HepG2 (cell line): ENCODE measurements around the gene VNN1. TPM values are rescaled to one million over a fixed set of nuclear protein-coding genes. Genes with fewer than 3 reads are reported as not detected.

ENCODE experiments used
- ATAC-seq: fragments of 200-7000 bp; cut with Tn5 transposase; 3 replicates; pipeline ENCODE4 v1.9.1; 2020; ENCODE audit warnings: mild to moderate bottlenecking, moderate library complexity
- BruUV-seq: library from RNA; stranded (reverse); fragments of 400-500 nt; replicated peaks from 2 replicates; lab custom pipeline; 2021; lab: Mats Ljungman, UMichigan
- CTCF ChIA-PET: fragments of 300-600 bp; formaldehyde crosslinking; extraction: SDS; loops from one replicate; lab custom pipeline; 2021; ENCODE audit warnings: low total read pairs, inconsistent platforms, low intra/inter-chr PET ratio; lab: Yijun Ruan, JAX
- POLR2A ChIA-PET: fragments of 350-600 bp; sonication (Branson Sonifier 250); formaldehyde crosslinking; loops from one replicate; lab custom pipeline; 2020; ENCODE audit warnings: antibody characterized with exemption, inconsistent platforms; lab: Yijun Ruan, JAX
- DNase-seq: peaks from one replicate; pipeline ENCODE4 v3.0.0-alpha.2; 2015; ENCODE audit warnings: low spot score
- FAIRE-seq: peaks from 3 replicates; lab custom pipeline; 2011; peaks lifted over from hg19 to GRCh38; lab: Jason Lieb, UNC
- H2AFZ ChIP-seq: one replicate; pipeline ENCODE4 v1.6.1; 2011; ENCODE audit warnings: low read length, inconsistent platforms
- H3K27ac ChIP-seq: fragments of 300-600 bp; 3 replicates; pipeline ENCODE4 v1.8.0; 2011; ENCODE audit warnings: mixed run types, mild to moderate bottlenecking, mixed read lengths, low read length, inconsistent platforms; ENCODE audit not compliant: insufficient read depth; ENCODE audit errors: extremely low read length
- H3K27me3 ChIP-seq, 2 experiments: fragments of 200-600 bp in 1 of 2; 2 replicates in 1 of 2; 3 replicates in 1 of 2; pipeline versions ENCODE4 v1.6.0 to v1.8.0; 2011; ENCODE audit warnings: low read length in 2 of 2, mild to moderate bottlenecking in 2 of 2, moderate library complexity in 2 of 2, inconsistent platforms in 1 of 2; ENCODE audit not compliant: insufficient read depth in 2 of 2, control insufficient read depth in 1 of 2
- H3K36me3 ChIP-seq, 2 experiments: fragments of 200-600 bp in 1 of 2; replicated peaks in 1 of 2; 2 replicates in 1 of 2; 3 replicates in 1 of 2; pipeline versions ENCODE4 v1.5.1 to v1.8.0; 2011; ENCODE audit warnings: low read length in 2 of 2, inconsistent platforms in 1 of 2; ENCODE audit not compliant: insufficient read depth in 2 of 2, control insufficient read depth in 1 of 2
- H3K4me1 ChIP-seq: 2 replicates; pipeline ENCODE4 v1.5.1; 2012; ENCODE audit warnings: low read length, inconsistent platforms; ENCODE audit not compliant: insufficient read depth
- H3K4me2 ChIP-seq: 2 replicates; pipeline ENCODE4 v1.6.0; 2011; ENCODE audit warnings: low read depth, low read length, inconsistent platforms
- H3K4me3 ChIP-seq, 3 experiments: fragments of 200-600 bp in 1 of 3; sonication (generic), shearing (Covaris generic) in 1 of 3; replicated peaks in 1 of 3; 2 replicates each; pipeline ENCODE4 v1.5.1; 2011 to 2016; ENCODE audit warnings: low read length in 3 of 3, inconsistent platforms in 2 of 3, low read depth in 2 of 3, mild to moderate bottlenecking in 2 of 3, control low read depth in 1 of 3, mixed read lengths in 1 of 3; ENCODE audit not compliant: insufficient read depth in 1 of 3
- H3K79me2 ChIP-seq: one replicate; pipeline ENCODE4 v1.6.1; 2011; ENCODE audit warnings: low read length, inconsistent platforms; ENCODE audit not compliant: insufficient read depth
- H3K9ac ChIP-seq: 2 replicates; pipeline ENCODE4 v1.6.0; 2011; ENCODE audit warnings: mild to moderate bottlenecking, low read depth, low read length, inconsistent platforms; ENCODE audit not compliant: insufficient read depth
- H3K9me3 ChIP-seq: 2 replicates; pipeline ENCODE4 v1.5.1; 2012; ENCODE audit warnings: mild to moderate bottlenecking, low read length
- H4K20me1 ChIP-seq: 2 replicates; pipeline ENCODE4 v1.6.0; 2011; ENCODE audit warnings: inconsistent platforms, mild to moderate bottlenecking, low read length, moderate library complexity; ENCODE audit not compliant: insufficient read depth
- CBX5 ChIP-seq: sonication (generic); formaldehyde crosslinking; IDR thresholded peaks from 2 replicates; pipeline ENCODE4 v1.4.0; 2020; ENCODE audit warnings: missing genetic modification reagents, borderline replicate concordance
- GABPA ChIP-seq, 2 experiments: IDR thresholded peaks; 2 replicates each; pipeline ENCODE4 v1.6.1; 2011 to 2016; ENCODE audit warnings: low read depth in 2 of 2, low read length in 1 of 2, missing biosample characterization in 1 of 2, missing genetic modification characterization in 1 of 2
- MEF2D ChIP-seq: sonication (generic); formaldehyde crosslinking; IDR thresholded peaks from 2 replicates; pipeline ENCODE4 v1.5.1; 2020; ENCODE audit warnings: mild to moderate bottlenecking, missing genetic modification reagents
- RAD21 ChIP-seq: fragments of 450-650 bp; formaldehyde crosslinking; IDR thresholded peaks from 2 replicates; pipeline ENCODE4 v1.5.0; 2020; ENCODE audit warnings: mild to moderate bottlenecking
- SNAI1 ChIP-seq: sonication (generic); formaldehyde crosslinking; IDR thresholded peaks from 2 replicates; pipeline ENCODE4 v1.5.0; 2020; ENCODE audit warnings: mild to moderate bottlenecking, missing genetic modification reagents, borderline replicate concordance
- ZMAT5 ChIP-seq: sonication (generic); formaldehyde crosslinking; IDR thresholded peaks from 2 replicates; pipeline ENCODE4 v1.5.0; 2020; ENCODE audit warnings: mild to moderate bottlenecking, low read depth, missing genetic modification reagents, borderline replicate concordance
- ZNF614 ChIP-seq: IDR thresholded peaks from 2 replicates; pipeline ENCODE4 v1.6.1; 2018; ENCODE audit warnings: missing biosample characterization, missing genetic modification reagents, inconsistent platforms, borderline replicate concordance
- ZNF784 ChIP-seq: sonication (generic); formaldehyde crosslinking; IDR thresholded peaks from 2 replicates; pipeline ENCODE4 v1.5.1; 2020; ENCODE audit warnings: missing genetic modification reagents, mild to moderate bottlenecking, borderline replicate concordance
- ZNF790 ChIP-seq: sonication (generic); formaldehyde crosslinking; IDR thresholded peaks from 2 replicates; pipeline ENCODE4 v1.8.0; 2022; ENCODE audit warnings: missing genetic modification reagents, mild to moderate bottlenecking, borderline replicate concordance
- WGBS: methylation state at CpG from one replicate; pipeline ENCODE4 v1.1.6; 2017; ENCODE audit warnings: low lambda C conversion rate; 5-methylcytosine and 5-hydroxymethylcytosine counted together
- in situ Hi-C: cut with HindIII; loops from 2 replicates; pipeline ENCODE4 v1.10.0; 2017; ENCODE audit warnings: low pct_unique_long_range_greater_than_20kb; ENCODE audit not compliant: extremely low pct_ligation_motif_present
- intact Hi-C: fragments of 100-400 bp; cut with micrococcal nuclease; formaldehyde crosslinking; loops from one replicate; pipeline ENCODE4 v1.10.0; 2022; ENCODE audit not compliant: unreplicated experiment
- polyA plus RNA-seq, 8 experiments: library from polyadenylated mRNA; depleted of rRNA in 3 of 8; stranded (reverse) in 7 of 8; unstranded in 1 of 8; fragments of >200 nt; fragmentation: Illumina TruSeq in 4 of 8; extraction: Trizol in 4 of 8; gene quantifications; 2 replicates each; pipeline versions ENCODE4 v1.2.1 to v1.2.3, GENCODE V29; 2011 to 2016; ENCODE audit warnings: low read depth in 4 of 8, missing spikeins in 1 of 8, mixed read lengths in 1 of 8; ENCODE audit not compliant: insufficient read depth in 1 of 8
- total RNA-seq, 5 experiments: library from RNA; depleted of rRNA; stranded (reverse); fragments of >200 nt; fragmentation: Illumina TruSeq; extraction: Trizol; gene quantifications; 2 replicates each; pipeline ENCODE4 v1.2.3, GENCODE V29; 2016; ENCODE audit warnings: low read depth in 1 of 5

Gene VNN1
- total and polyA plus RNA-seq, 2 of the 13 experiments (the other 11 are each of a cell fraction or from before 2014, with no cell fraction given): 0.62 to 4.0 TPM

GRCh38 chr6:132634796-132635195 is 79.1 kb downstream of the VNN1 start:
- no peak for DNase-seq
- ChIA-PET POLR2A (interaction anchor here (1.1 kb wide), 1 partner anchor 180 kb away, joined by 4 read pairs; the partner anchor contains the start of gene RPS12), CTCF (no interaction called here)
- BruUV-seq: no TSS peak
- Histone ChIP-seq H3K4me3 (no peak overlapping the region), H3K9me3 (no peaks in the 10 kb centered on the region; the same call in 1 of the 2 replicates), H3K9ac (no peak overlapping the region), H3K4me2 (peak overlapping the region; percentile 76), H4K20me1 (no peaks in the 10 kb centered on the region), H3K27me3 (no peaks in the 10 kb centered on the region), H3K27ac (no peak overlapping the region), H3K79me2 (no peaks in the 10 kb centered on the region), H3K36me3 (no peaks in the 10 kb centered on the region), H3K4me1 (peaks cover 20% of the 10 kb centered on the region), H2AFZ (no peak overlapping the region)
- no peak for FAIRE-seq
- intact Hi-C loops: no loop called here
- TF ChIP-seq MEF2D (CRISPR knock-in tag) (no peak), SNAI1 (CRISPR knock-in tag) (no peak), ZNF790 (CRISPR knock-in tag) (0 out of 2 replicates have a peak, but pooled peaks have one; percentile 33), GABPA (IDR thresholded peaks at IDR 0.05; ENCODE audit: low read depth, low read length) (no peak), GABPA (CRISPR knock-in tag; IDR thresholded peaks at IDR 0.05; ENCODE audit: low read depth) (no peak)
- WGBS: 70% methylated on average over 3 of the region's 4 CpGs
- ATAC-seq: peak; percentile 57
- in situ Hi-C loops: no loop called here

GRCh38 chr6:132633362-132633761 is 80.5 kb downstream of the VNN1 start:
- Histone ChIP-seq H2AFZ (no peak overlapping the region), H3K4me1 (peaks cover 20% of the 10 kb centered on the region), H3K27me3 (no peaks in the 10 kb centered on the region), H3K9ac (no peak overlapping the region), H4K20me1 (no peaks in the 10 kb centered on the region), H3K36me3 (no peaks in the 10 kb centered on the region), H3K79me2 (no peaks in the 10 kb centered on the region), H3K4me2 (no peak overlapping the region), H3K9me3 (no peaks in the 10 kb centered on the region; the same call in 1 of the 2 replicates), H3K27ac (no peak overlapping the region), H3K4me3 (no peak overlapping the region)
- 39% methylated on average over 2 of the region's 2 CpGs for WGBS
- POLR2A ChIA-PET: no interaction called here
- FAIRE-seq (no peak), DNase-seq (no peak), ATAC-seq (no peak; the same call in 2 of the 3 replicates)
- CTCF ChIA-PET: no interaction called here
- in situ Hi-C loops (no loop called here), intact Hi-C loops (no loop called here)
- BruUV-seq: no TSS peak
- TF ChIP-seq SNAI1 (CRISPR knock-in tag): no peak
- no peak for TF ChIP-seq ZNF784
- no peak for TF ChIP-seq ZMAT5 (CRISPR knock-in tag)
- TF ChIP-seq RAD21 (CRISPR knock-in tag): no peak
- TF ChIP-seq CBX5 (CRISPR knock-in tag): no peak
- TF ChIP-seq ZNF614: no peak
